ENCODE data around the gene EGR2.

DNA sequence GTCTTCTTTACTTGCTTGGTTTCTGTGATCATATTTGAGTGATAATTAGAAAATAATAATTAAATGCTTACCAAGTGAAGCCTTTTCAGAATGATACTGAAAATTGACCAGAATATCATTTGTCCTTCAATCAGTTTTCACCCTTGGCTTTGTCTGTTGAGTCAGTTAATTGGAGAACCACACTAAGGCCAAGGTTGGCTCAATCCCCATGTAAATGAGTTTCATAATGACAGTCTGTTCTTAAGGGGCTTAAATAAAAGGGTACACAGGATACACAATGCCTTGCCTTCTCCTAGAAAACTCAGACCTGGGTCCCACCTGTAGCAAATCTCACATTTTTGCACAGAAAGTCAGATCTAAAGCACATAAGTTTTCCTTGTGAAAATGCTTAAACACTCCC, 31.3 kb upstream of the EGR2 start:
- TF ChIP-seq, protein P1, sequence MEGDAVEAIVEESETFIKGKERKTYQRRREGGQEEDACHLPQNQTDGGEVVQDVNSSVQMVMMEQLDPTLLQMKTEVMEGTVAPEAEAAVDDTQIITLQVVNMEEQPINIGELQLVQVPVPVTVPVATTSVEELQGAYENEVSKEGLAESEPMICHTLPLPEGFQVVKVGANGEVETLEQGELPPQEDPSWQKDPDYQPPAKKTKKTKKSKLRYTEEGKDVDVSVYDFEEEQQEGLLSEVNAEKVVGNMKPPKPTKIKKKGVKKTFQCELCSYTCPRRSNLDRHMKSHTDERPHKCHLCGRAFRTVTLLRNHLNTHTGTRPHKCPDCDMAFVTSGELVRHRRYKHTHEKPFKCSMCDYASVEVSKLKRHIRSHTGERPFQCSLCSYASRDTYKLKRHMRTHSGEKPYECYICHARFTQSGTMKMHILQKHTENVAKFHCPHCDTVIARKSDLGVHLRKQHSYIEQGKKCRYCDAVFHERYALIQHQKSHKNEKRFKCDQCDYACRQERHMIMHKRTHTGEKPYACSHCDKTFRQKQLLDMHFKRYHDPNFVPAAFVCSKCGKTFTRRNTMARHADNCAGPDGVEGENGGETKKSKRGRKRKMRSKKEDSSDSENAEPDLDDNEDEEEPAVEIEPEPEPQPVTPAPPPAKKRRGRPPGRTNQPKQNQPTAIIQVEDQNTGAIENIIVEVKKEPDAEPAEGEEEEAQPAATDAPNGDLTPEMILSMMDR (IDR thresholded peaks at IDR 0.05; ENCODE audit: borderline replicate concordance, extremely low read depth, low read length, poor library complexity, severe bottlenecking) = no peak
- no peak for TF ChIP-seq EZH2 (IDR thresholded peaks at IDR 0.05; ENCODE audit: borderline replicate concordance, low read depth, low read length, severe bottlenecking)
